ENCODE measurements around the gene CLDN11. TPM values are rescaled to one million over a fixed set of nuclear protein-coding genes. Genes with fewer than 3 reads are reported as not detected.

Gene CLDN11
- total RNA-seq, 1 experiment from 2014 or later: 0.22 TPM

GRCh38 chr3:170443457-170443856 lies 24.8 kb downstream of the CLDN11 start (continued):
- TF ChIP-seq REST (IDR thresholded peaks at IDR 0.05; ENCODE audit: low read depth) (no peak), JUND (IDR thresholded peaks at IDR 0.05) (no peak)

- H3K79me2 ChIP-seq (ENCODE audit: insufficient read depth, low read length): no peaks in the 10 kb centered on the region
- H3K9me3 ChIP-seq (ENCODE audit: control insufficient read depth in 1 of 2, insufficient read depth in 1 of 2, low read depth in 1 of 2, low read length in 2 of 2): no peaks in the 10 kb centered on the region
- H3K4me1 ChIP-seq (ENCODE audit: control insufficient read depth in 1 of 2, insufficient read depth in 2 of 2, low read length in 2 of 2): no peaks in the 10 kb centered on the region
- no peaks in the 10 kb centered on the region for H3K9me2 ChIP-seq (ENCODE audit: insufficient read depth)
- no peak overlapping the region for H3K4me3 ChIP-seq (replicated peaks in 1 of 2; ENCODE audit: low read depth in 1 of 2, low read length in 2 of 2)
- no peak overlapping the region for H3K9ac ChIP-seq (ENCODE audit: low read length)
- RAD21 ChIA-PET (ENCODE audit: low non-redundant PET in 1 of 2, low total read pairs in 2 of 2, uncharacterized antibody in 2 of 2, unreplicated experiment in 2 of 2): no interaction called here
- no peak for DNase-seq (ENCODE audit: low read depth, low spot score)
- H2AFZ ChIP-seq (ENCODE audit: low read depth, low read length, poor library complexity, severe bottlenecking): no peak overlapping the region
- no peak for TF ChIP-seq EZH2 (IDR thresholded peaks at IDR 0.05)
- no peak for TF ChIP-seq ZFX (IDR thresholded peaks at IDR 0.05)
- TF ChIP-seq SRF (IDR thresholded peaks at IDR 0.05; ENCODE audit: low read depth): no peak
- no peak for TF ChIP-seq SIN3A (IDR thresholded peaks at IDR 0.05; ENCODE audit: low read depth)
- no peak for TF ChIP-seq CBX3 (IDR thresholded peaks at IDR 0.05; ENCODE audit: low read depth)
- TF ChIP-seq TCF7L2 (IDR thresholded peaks at IDR 0.05; ENCODE audit: borderline replicate concordance, extremely low read depth, insufficient read depth, insufficient read length): no peak
- TF ChIP-seq EGR1 (IDR thresholded peaks at IDR 0.05; ENCODE audit: low read depth): no peak
- no peak for TF ChIP-seq CEBPB (IDR thresholded peaks at IDR 0.05; ENCODE audit: low read depth)
- no peak for TF ChIP-seq EZH2phosphoT487 (IDR thresholded peaks at IDR 0.05; ENCODE audit: borderline replicate concordance)
- no peak for TF ChIP-seq ATF3 (IDR thresholded peaks at IDR 0.05)
- no peak overlapping the region for H3K27ac ChIP-seq (ENCODE audit: low read depth, low read length)
- BruUV-seq (replicated peaks): no TSS peak
- no peak for ATAC-seq
- H4K20me1 ChIP-seq (ENCODE audit: insufficient read depth): no peaks in the 10 kb centered on the region
- CTCF ChIA-PET: no interaction called here
- intact Hi-C loops (cut with micrococcal nuclease): no loop called here
- no peaks in the 10 kb centered on the region for H3K27me3 ChIP-seq (ENCODE audit: insufficient read depth, low read length)
- H3K4me2 ChIP-seq (ENCODE audit: low read length): no peak overlapping the region
- POLR2A ChIA-PET: no interaction called here
- no peaks in the 10 kb centered on the region for H3K36me3 ChIP-seq (ENCODE audit: control insufficient read depth in 1 of 2, insufficient read depth in 2 of 2, low read length in 2 of 2)
Measured at GRCh38 chr3:170448584-170448983, 29.9 kb downstream of the CLDN11 start.

Measured in HCT116 (cell line).